SK-N-SH (cell line): ENCODE data around the gene TAF11L13. TPM values are rescaled to one million over a fixed set of nuclear protein-coding genes. Genes with fewer than 3 reads are reported as not detected.

ENCODE experiments used
- CTCF ChIA-PET: fragments of 300-600, 350-600 bp; formaldehyde crosslinking; extraction: SDS; loops from one replicate; lab custom pipeline; 2021; lab: Yijun Ruan, JAX
- POLR2A ChIA-PET: fragments of 350-600 bp; sonication (Branson Sonifier 250); formaldehyde crosslinking; extraction: SDS; loops from one replicate; lab custom pipeline; 2020; ENCODE audit warnings: antibody characterized with exemption, inconsistent platforms; lab: Yijun Ruan, JAX
- DNase-seq: peaks from one replicate; pipeline ENCODE4 v3.0.0; 2012
- H2AFZ ChIP-seq: fragments of 200-600 bp; sonication (generic); 2 replicates; pipeline ENCODE4 v1.8.1; 2016; ENCODE audit warnings: antibody characterized with exemption, mild to moderate bottlenecking, low read depth
- H3F3A ChIP-seq: fragments of 200-600 bp; sonication (generic); replicated peaks from 2 replicates; pipeline ENCODE3; 2016; ENCODE audit warnings: antibody characterized with exemption, mild to moderate bottlenecking; ENCODE audit not compliant: insufficient read depth
- H3K27ac ChIP-seq, 2 experiments: fragments of 200-500 bp in 1 of 2; fragments of 200-600 bp in 1 of 2; sonication (Bioruptor generic) in 1 of 2; sonication (generic), shearing (Covaris generic) in 1 of 2; 2 replicates each; pipeline versions ENCODE4 v1.5.1 to v1.6.1; 2014 to 2016; ENCODE audit warnings: low read depth in 2 of 2, inconsistent platforms in 1 of 2, low read length in 1 of 2, mild to moderate bottlenecking in 1 of 2, mixed read lengths in 1 of 2
- H3K27me3 ChIP-seq: fragments of 200-600 bp; sonication (generic), shearing (Covaris generic); 2 replicates; pipeline ENCODE4 v1.6.1; 2016; ENCODE audit warnings: mixed run types; ENCODE audit not compliant: insufficient read depth
- H3K36me3 ChIP-seq, 2 experiments: fragments of 200-500 bp in 1 of 2; fragments of 200-600 bp in 1 of 2; sonication (Bioruptor generic) in 1 of 2; sonication (generic) in 1 of 2; replicated peaks in 1 of 2; 2 replicates each; pipeline versions ENCODE3 to v1.5.1; 2014 to 2016; ENCODE audit warnings: low read length in 1 of 2, mild to moderate bottlenecking in 1 of 2; ENCODE audit not compliant: insufficient read depth in 2 of 2, control insufficient read depth in 1 of 2
- H3K4me1 ChIP-seq, 2 experiments: fragments of 200-500 bp in 1 of 2; fragments of 200-600 bp in 1 of 2; sonication (Bioruptor generic) in 1 of 2; sonication (generic), shearing (Covaris generic) in 1 of 2; 2 replicates each; pipeline versions ENCODE4 v1.5.1 to v1.6.1; 2014 to 2016; ENCODE audit warnings: low read depth in 1 of 2, low read length in 1 of 2, mixed run types in 1 of 2; ENCODE audit not compliant: insufficient read depth in 2 of 2, control insufficient read depth in 1 of 2
- H3K4me2 ChIP-seq: fragments of 200-600 bp; sonication (generic), shearing (Covaris generic); 2 replicates; pipeline ENCODE4 v1.6.1; 2017; ENCODE audit warnings: mixed run types
- H3K4me3 ChIP-seq, 2 experiments: fragments of 200-500 bp in 1 of 2; fragments of 200-600 bp in 1 of 2; sonication (Bioruptor generic) in 1 of 2; sonication (generic), shearing (Covaris generic) in 1 of 2; 2 replicates each; pipeline versions ENCODE4 v1.5.1 to v1.8.1; 2014 to 2016; ENCODE audit warnings: low read depth in 2 of 2, inconsistent platforms in 1 of 2, low read length in 1 of 2, mild to moderate bottlenecking in 1 of 2, mixed read lengths in 1 of 2, moderate library complexity in 1 of 2
- H3K79me2 ChIP-seq: fragments of 200-600 bp; sonication (generic); 2 replicates; pipeline ENCODE4 v1.8.1; 2017; ENCODE audit warnings: mild to moderate bottlenecking; ENCODE audit not compliant: insufficient read depth
- H3K9ac ChIP-seq: fragments of 200-600 bp; sonication (generic); 2 replicates; pipeline ENCODE4 v1.6.1; 2017; ENCODE audit warnings: mixed run types
- H3K9me2 ChIP-seq: fragments of 200-600 bp; sonication (generic); 2 replicates; pipeline ENCODE4 v1.6.1; 2017; ENCODE audit warnings: mixed run types
- H3K9me3 ChIP-seq: fragments of 200-600 bp; sonication (generic); 2 replicates; pipeline ENCODE4 v1.6.1; 2017; ENCODE audit warnings: mixed run types, mild to moderate bottlenecking, moderate library complexity
- H4K20me1 ChIP-seq: fragments of 200-600 bp; sonication (generic); 2 replicates; pipeline ENCODE4 v1.6.1; 2017; ENCODE audit warnings: mild to moderate bottlenecking, mixed run types; ENCODE audit not compliant: insufficient read depth
- ELF1 ChIP-seq: IDR thresholded peaks from 2 replicates; pipeline ENCODE4 v1.4.0; 2012
- EZH2phosphoT487 ChIP-seq: fragments of 200-600 bp; sonication (generic); IDR thresholded peaks from 2 replicates; pipeline ENCODE4 v1.6.1; 2017; ENCODE audit warnings: low read depth, mixed run types, mild to moderate bottlenecking, antibody characterized with exemption, moderate library complexity, borderline replicate concordance
- FOSL2 ChIP-seq: IDR thresholded peaks from 2 replicates; pipeline ENCODE4 v1.4.0; 2012; ENCODE audit warnings: low read depth, mild to moderate bottlenecking, moderate library complexity, borderline replicate concordance
- FOXM1 ChIP-seq: IDR thresholded peaks from 2 replicates; pipeline ENCODE4 v1.4.0; 2012; ENCODE audit warnings: low read depth, mild to moderate bottlenecking
- IRF3 ChIP-seq: fragments of 150-350 bp; IDR thresholded peaks from 2 replicates; pipeline ENCODE4 v1.6.1; 2016; ENCODE audit warnings: mild to moderate bottlenecking, low read depth, low read length
- JUND ChIP-seq: IDR thresholded peaks from 2 replicates; pipeline ENCODE4 v1.4.0; 2012
- MAX ChIP-seq: IDR thresholded peaks from 2 replicates; pipeline ENCODE4 v1.4.0; 2012; ENCODE audit warnings: low read depth
- MEF2A ChIP-seq: IDR thresholded peaks from 2 replicates; pipeline ENCODE4 v1.4.0; 2012; ENCODE audit warnings: low read depth, borderline replicate concordance
- NFIC ChIP-seq: IDR thresholded peaks from 2 replicates; pipeline ENCODE4 v1.4.0; 2012; ENCODE audit warnings: borderline replicate concordance
- PBX3 ChIP-seq: IDR thresholded peaks from 2 replicates; pipeline ENCODE4; 2012
- RAD21 ChIP-seq: IDR thresholded peaks from 2 replicates; pipeline ENCODE4 v1.6.1; 2012; ENCODE audit warnings: mild to moderate bottlenecking, low read length
- RXRA ChIP-seq: IDR thresholded peaks from 2 replicates; pipeline ENCODE4 v1.4.0; 2012; ENCODE audit warnings: low read depth, mild to moderate bottlenecking, borderline replicate concordance
- SIN3A ChIP-seq: IDR thresholded peaks from 2 replicates; pipeline ENCODE4 v1.6.1; 2012; ENCODE audit warnings: low read depth, mild to moderate bottlenecking, low read length, moderate library complexity, borderline replicate concordance
- SMC3 ChIP-seq: IDR thresholded peaks from 2 replicates; pipeline ENCODE4 v1.6.1; 2012; ENCODE audit warnings: low read depth, low read length, improper control_type of control experiment
- USF2 ChIP-seq: fragments of 150-350 bp; IDR thresholded peaks from 2 replicates; pipeline ENCODE4 v1.6.1; 2017; ENCODE audit warnings: antibody characterized with exemption, low read length, low read depth, borderline replicate concordance
- ZBTB33 ChIP-seq: IDR thresholded peaks from 2 replicates; pipeline ENCODE4 v1.4.0; 2012; ENCODE audit warnings: low read depth, borderline replicate concordance
- WGBS: methylation state at CpG from one replicate; pipeline ENCODE4 v1.1.6; 2017; ENCODE audit warnings: low lambda C conversion rate; 5-methylcytosine and 5-hydroxymethylcytosine counted together
- polyA plus RNA-seq, 3 experiments: library from polyadenylated mRNA; depleted of rRNA; stranded (reverse); fragments of >200 nt; gene quantifications; 2 replicates each; pipeline ENCODE4 v1.2.3, GENCODE V29; 2012

The TAF11L13 gene
- polyA plus RNA-seq, 1 of the 3 experiments (the other 2 are of a cell fraction) = not detected

GRCh38 chr5:17614872-17615605 is 16.8 kb upstream of the TAF11L13 start:
- Histone ChIP-seq H3K4me3 (no peak overlapping the region), H3K9me3 (no peaks in the 10 kb centered on the region), H3K79me2 (no peaks in the 10 kb centered on the region), H3K4me2 (no peak overlapping the region), H3K9ac (no peak overlapping the region), H3K36me3 (no peaks in the 10 kb centered on the region), H2AFZ (no peak overlapping the region), H3F3A (no peaks in the 10 kb centered on the region)
- POLR2A ChIA-PET = no interaction called here
- no peak for TF ChIP-seq EZH2phosphoT487
- no peak for TF ChIP-seq PBX3
- TF ChIP-seq, all 33 proteins: peak for 0
- Histone ChIP-seq H3K27me3 (no peaks in the 10 kb centered on the region), H3K4me1 (no peaks in the 10 kb centered on the region), H4K20me1 (no peaks in the 10 kb centered on the region), H3K27ac (no peak overlapping the region), H3K9me2 (no peaks in the 10 kb centered on the region)
- DNase-seq = no peak
- CTCF ChIA-PET = interaction anchor here (0.6 kb wide), 1 partner anchor 205 kb away, joined by 3 read pairs; no protein-coding TSS in a partner anchor
- 10% methylated on average over 7 of the region's 17 CpGs for WGBS

- H3K79me2 ChIP-seq = no peaks in the 10 kb centered on the region
- H4K20me1 ChIP-seq = no peaks in the 10 kb centered on the region
- no peak overlapping the region for H3K4me2 ChIP-seq
- TF ChIP-seq ELF1 (no peak), SMC3 (no peak), MEF2A (no peak), IRF3 (no peak), USF2 (no peak), MAX (no peak), JUND (no peak), RXRA (no peak), RAD21 (no peak), NFIC (no peak), SIN3A (no peak), FOXM1 (no peak), ZBTB33 (no peak), FOSL2 (no peak)
- no peaks in the 10 kb centered on the region for H3K4me1 ChIP-seq
- POLR2A ChIA-PET = no interaction called here
- H3K9me3 ChIP-seq = no peaks in the 10 kb centered on the region
- H3K27ac ChIP-seq = no peak overlapping the region
- CTCF ChIA-PET = no interaction called here
- WGBS = 38% methylated on average over 3 of the region's 3 CpGs
- H3K9me2 ChIP-seq = no peaks in the 10 kb centered on the region
- no peak overlapping the region for H3K4me3 ChIP-seq
- H3K27me3 ChIP-seq = no peaks in the 10 kb centered on the region
- no peaks in the 10 kb centered on the region for H3K36me3 ChIP-seq
- no peaks in the 10 kb centered on the region for H3F3A ChIP-seq
- no peak overlapping the region for H2AFZ ChIP-seq
- no peak overlapping the region for H3K9ac ChIP-seq
- no peak for DNase-seq
These were observed 12.5 kb upstream of the TAF11L13 start for GRCh38 chr5:17619354-17619753.
